ENCODE results near the gene LAMTOR1. TPM values are rescaled to one million over a fixed set of nuclear protein-coding genes. Genes with fewer than 3 reads are reported as not detected.

The LAMTOR1 gene
- total RNA-seq, 1 experiment from 2014 or later, result 96.3 TPM

GRCh38 chr11:72125956-72126355, 22.9 kb upstream of the LAMTOR1 start:
- Histone ChIP-seq H3K9me3 (ENCODE audit: control insufficient read depth, low read depth, low read length) (peaks cover 10% of the 10 kb centered on the region), H3K56ac (ENCODE audit: insufficient read length, low read depth, low read length) (no peak overlapping the region), H3K79me2 (ENCODE audit: insufficient read depth, low read length) (no peaks in the 10 kb centered on the region), H2BK20ac (ENCODE audit: low read depth, low read length, poor library complexity, severe bottlenecking) (no peak overlapping the region), H4K8ac (replicated peaks; ENCODE audit: insufficient read length, low read depth, low read length) (no peak overlapping the region), H3K23me2 (ENCODE audit: insufficient read length, low read depth, low read length, poor library complexity, severe bottlenecking) (no peaks in the 10 kb centered on the region), H3K9ac (ENCODE audit: extremely low read depth, insufficient read length, low read length) (no peak overlapping the region), H2AK5ac (ENCODE audit: insufficient read length, low read length) (no peak overlapping the region), H3K18ac (ENCODE audit: insufficient read length, low read depth, low read length) (no peak overlapping the region), H4K91ac (ENCODE audit: insufficient read length, low read depth, low read length) (no peak overlapping the region), H2AFZ (ENCODE audit: low read length) (no peak overlapping the region), H4K20me1 (ENCODE audit: control insufficient read depth, insufficient read depth, insufficient read length) (no peaks in the 10 kb centered on the region), H3K27ac (ENCODE audit: insufficient read length, low read depth, low read length) (no peak overlapping the region), H3K4me2 (ENCODE audit: insufficient read depth, insufficient read length, low read length) (no peak overlapping the region), H2BK5ac (ENCODE audit: insufficient read length, low read length) (no peak overlapping the region), H4K5ac (ENCODE audit: insufficient read length, low read depth, low read length) (no peak overlapping the region), H2BK15ac (ENCODE audit: low read depth, low read length) (no peak overlapping the region), H3K79me1 (ENCODE audit: insufficient read depth, low read depth, low read length, poor library complexity, severe bottlenecking) (no peaks in the 10 kb centered on the region), H2BK120ac (ENCODE audit: low read depth, low read length, poor library complexity, severe bottlenecking) (no peak overlapping the region), H3K4me1 (ENCODE audit: insufficient read depth, low read length) (no peaks in the 10 kb centered on the region), H3T11ph (ENCODE audit: low read length) (no peak overlapping the region), H3K4ac (ENCODE audit: low read depth, low read length) (no peak overlapping the region), H3K27me3 (ENCODE audit: insufficient read depth, low read length) (no peaks in the 10 kb centered on the region), H2BK12ac (ENCODE audit: insufficient read length, low read depth, low read length) (no peak overlapping the region), H3K14ac (ENCODE audit: insufficient read depth, low read length) (no peak overlapping the region), H3K23ac (ENCODE audit: insufficient read length, low read depth, low read length) (no peak overlapping the region)
- no peaks in the 10 kb centered on the region for H3K4me1 Mint-ChIP-seq
- no peak for TF ChIP-seq CTCF (conservative IDR thresholded peaks at IDR 0.05)
- H3K27ac Mint-ChIP-seq, result no peak overlapping the region
- DNase-seq, result no peak
- no peak overlapping the region for H3K4me3 Mint-ChIP-seq
- H3K9me3 Mint-ChIP-seq, result peaks cover 30 to 54% of the 10 kb centered on the region in 2 experiments
- H3K36me3 Mint-ChIP-seq (ENCODE audit: insufficient read depth in 1 of 3, low read depth in 3 of 3), result peaks cover 8 to 17% (median 8%) of the 10 kb centered on the region in 3 experiments; a peak in 6 of 7 replicates
- H3K27me3 Mint-ChIP-seq (ENCODE audit: low read depth), result peaks cover 40% of the 10 kb centered on the region
- WGBS (ENCODE audit: extremely low coverage, insufficient read length, low lambda C conversion rate), result no CpG with 5 or more reads among the region's 1 CpG

All from H9 (cell line).